Measurements from ENCODE around the gene PPP2R2C.

PPP2R2C gene

GRCh38 chr4:6308899-6309643 is 163.3 kb downstream of the PPP2R2C start:
- peak overlapping the region; percentile 75 for H3K27ac ChIP-seq
- TF ChIP-seq ZFX (IDR thresholded peaks at IDR 0.05; ENCODE audit: borderline replicate concordance) (no peak), CTCF (IDR thresholded peaks at IDR 0.05) (no peak; the same call in 1 of the 2 replicates)

GRCh38 chr4:6307891-6308290 is 164.5 kb downstream of the PPP2R2C start:
- no peak for TF ChIP-seq CTCF (IDR thresholded peaks at IDR 0.05)
- no peak for TF ChIP-seq ZFX (IDR thresholded peaks at IDR 0.05; ENCODE audit: borderline replicate concordance)
- no peak overlapping the region for H3K27ac ChIP-seq

GRCh38 chr4:6307230-6307629 is 165.2 kb downstream of the PPP2R2C start:
- TF ChIP-seq ZFX (IDR thresholded peaks at IDR 0.05; ENCODE audit: borderline replicate concordance), result no peak

GRCh38 chr4:6306299-6306698 is 166.1 kb downstream of the PPP2R2C start:
- H3K27ac ChIP-seq, result no peak overlapping the region
- TF ChIP-seq ZFX (IDR thresholded peaks at IDR 0.05; ENCODE audit: borderline replicate concordance), result no peak
- no peak for TF ChIP-seq CTCF (IDR thresholded peaks at IDR 0.05)

More at GRCh38 chr4:6307230-6307629, 165.2 kb downstream of the PPP2R2C start:
- H3K27ac ChIP-seq, result no peak overlapping the region

GRCh38 chr4:6303943-6304342 is 168.5 kb downstream of the PPP2R2C start:
- TF ChIP-seq CTCF (IDR thresholded peaks at IDR 0.05) (no peak), ZFX (IDR thresholded peaks at IDR 0.05; ENCODE audit: borderline replicate concordance) (no peak)
- H3K27ac ChIP-seq, result no peak overlapping the region

GRCh38 chr4:6302869-6303268 is 169.5 kb downstream of the PPP2R2C start:
- no peak overlapping the region for H3K27ac ChIP-seq
- TF ChIP-seq CTCF (IDR thresholded peaks at IDR 0.05), result no peak
- TF ChIP-seq ZFX (IDR thresholded peaks at IDR 0.05; ENCODE audit: borderline replicate concordance), result no peak

GRCh38 chr4:6301732-6302442 is 170.5 kb downstream of the PPP2R2C start:
- TF ChIP-seq ZFX (IDR thresholded peaks at IDR 0.05; ENCODE audit: borderline replicate concordance), result no peak
- no peak for TF ChIP-seq CTCF (IDR thresholded peaks at IDR 0.05)

More at GRCh38 chr4:6301732-6302442, 170.5 kb downstream of the PPP2R2C start:
- H3K27ac ChIP-seq, result no peak overlapping the region
